OCI-LY7 (cell line): ENCODE measurements around the gene EIF3F.

ENCODE experiments used
- EZH2phosphoT487 ChIP-seq: fragments of 200-600 bp; sonication (generic); IDR thresholded peaks from 2 replicates; pipeline ENCODE4 v1.6.1; 2018; ENCODE audit warnings: low read depth, borderline replicate concordance, mild to moderate bottlenecking, mixed run types, antibody characterized with exemption, low read length, moderate library complexity, mixed read lengths
- TF ChIP-seq, protein P1 (sequence below): fragments of 200-600 bp; sonication (generic); conservative IDR thresholded peaks from 2 replicates; pipeline ENCODE4 v1.5.1; 2014; ENCODE audit warnings: mild to moderate bottlenecking, antibody characterized with exemption, low read length, moderate library complexity, mixed read lengths

DNA sequence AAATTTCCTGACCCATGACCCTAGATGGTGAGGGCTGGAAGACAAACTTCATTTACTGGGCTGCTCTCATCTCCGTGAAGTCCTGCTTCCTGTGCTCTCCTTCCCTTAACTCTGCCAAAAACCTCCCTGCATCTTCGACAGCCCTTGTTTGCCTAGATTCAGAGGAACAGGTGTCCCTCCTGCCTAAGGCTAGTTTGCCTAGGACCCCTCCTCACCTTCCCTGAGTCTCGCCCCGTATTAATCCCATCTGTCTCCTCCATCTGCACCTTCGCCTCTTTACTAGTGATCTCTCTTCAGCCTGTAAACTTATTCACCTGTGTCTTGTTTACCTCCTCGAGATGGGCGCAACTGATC is 33.1 kb downstream of the EIF3F start:
- no peak for TF ChIP-seq EZH2phosphoT487
- TF ChIP-seq, protein P1, sequence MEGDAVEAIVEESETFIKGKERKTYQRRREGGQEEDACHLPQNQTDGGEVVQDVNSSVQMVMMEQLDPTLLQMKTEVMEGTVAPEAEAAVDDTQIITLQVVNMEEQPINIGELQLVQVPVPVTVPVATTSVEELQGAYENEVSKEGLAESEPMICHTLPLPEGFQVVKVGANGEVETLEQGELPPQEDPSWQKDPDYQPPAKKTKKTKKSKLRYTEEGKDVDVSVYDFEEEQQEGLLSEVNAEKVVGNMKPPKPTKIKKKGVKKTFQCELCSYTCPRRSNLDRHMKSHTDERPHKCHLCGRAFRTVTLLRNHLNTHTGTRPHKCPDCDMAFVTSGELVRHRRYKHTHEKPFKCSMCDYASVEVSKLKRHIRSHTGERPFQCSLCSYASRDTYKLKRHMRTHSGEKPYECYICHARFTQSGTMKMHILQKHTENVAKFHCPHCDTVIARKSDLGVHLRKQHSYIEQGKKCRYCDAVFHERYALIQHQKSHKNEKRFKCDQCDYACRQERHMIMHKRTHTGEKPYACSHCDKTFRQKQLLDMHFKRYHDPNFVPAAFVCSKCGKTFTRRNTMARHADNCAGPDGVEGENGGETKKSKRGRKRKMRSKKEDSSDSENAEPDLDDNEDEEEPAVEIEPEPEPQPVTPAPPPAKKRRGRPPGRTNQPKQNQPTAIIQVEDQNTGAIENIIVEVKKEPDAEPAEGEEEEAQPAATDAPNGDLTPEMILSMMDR, result no peak
